Spinal cord (tissue), 10 donors: ENCODE results near the gene CCNK. TPM values are rescaled to one million over a fixed set of nuclear protein-coding genes. Genes with fewer than 3 reads are reported as not detected.
A peak's percentile ranks its signal among the peaks of the same experiment; 100 is the strongest.

ENCODE experiments used
- DNase-seq, 6 donors: peaks; one replicate each; pipeline versions ENCODE4 v3.0.0 to v3.0.0-alpha.2; 2013 to 2015; ENCODE audit warnings: low spot score in 6 of 6, low read depth in 4 of 6
- H3K27ac ChIP-seq: one replicate; pipeline ENCODE4 v1.5.1; 2013; ENCODE audit warnings: low read depth, low read length, control low read depth
- H3K27me3 ChIP-seq: one replicate; pipeline ENCODE4 v1.6.1; 2013; ENCODE audit warnings: low read length; ENCODE audit not compliant: control insufficient read depth, insufficient read depth
- H3K36me3 ChIP-seq: one replicate; pipeline ENCODE4 v1.6.1; 2013; ENCODE audit warnings: low read length; ENCODE audit not compliant: control insufficient read depth, insufficient read depth
- H3K4me1 ChIP-seq: one replicate; pipeline ENCODE4 v1.6.1; 2013; ENCODE audit warnings: low read length; ENCODE audit not compliant: control insufficient read depth, insufficient read depth
- H3K4me3 ChIP-seq: one replicate; pipeline ENCODE4 v1.5.1; 2013; ENCODE audit warnings: low read depth, low read length, control low read depth
- H3K9me3 ChIP-seq: one replicate; pipeline ENCODE4 v1.6.1; 2013; ENCODE audit warnings: low read length; ENCODE audit not compliant: control insufficient read depth, insufficient read depth
- WGBS: methylation state at CpG from one replicate; pipeline ENCODE4 v1.1.5; 2013; ENCODE audit warnings: missing lambda C conversion rate; ENCODE audit not compliant: insufficient coverage; 5-methylcytosine and 5-hydroxymethylcytosine counted together
- polyA plus RNA-seq, 2 donors: library from polyadenylated mRNA; unstranded; fragments of 120-200 nt; gene quantifications; one replicate each; pipeline ENCODE4 v1.2.1, GENCODE V29; 2013; ENCODE audit not compliant: insufficient read length in 2 of 2
- total RNA-seq, 2 donors: library from RNA; depleted of rRNA in 1 of 2; stranded (reverse); fragments of 120-200 nt in 1 of 2; fragments of >200 nt in 1 of 2; gene quantifications; one replicate each; pipeline versions ENCODE4 v1.2.3 to v1.2.4, GENCODE V29; 2013 to 2014
- donor health status: healthy.

CCNK gene
- total and polyA plus RNA-seq, 4 donors: 25.7 to 49.0 (median 41.4) TPM

GRCh38 chr14:99497894-99498293 is 16.7 kb downstream of the CCNK start:
- 96% methylated on average over 2 of the region's 3 CpGs for WGBS
- H3K27ac ChIP-seq: no peak overlapping the region
- H3K27me3 ChIP-seq: no peaks in the 10 kb centered on the region
- peaks cover 5% of the 10 kb centered on the region for H3K4me1 ChIP-seq
- DNase-seq: no peak
- H3K4me3 ChIP-seq: no peak overlapping the region
- H3K36me3 ChIP-seq: peaks cover 25% of the 10 kb centered on the region
- H3K9me3 ChIP-seq: no peaks in the 10 kb centered on the region

DNA sequence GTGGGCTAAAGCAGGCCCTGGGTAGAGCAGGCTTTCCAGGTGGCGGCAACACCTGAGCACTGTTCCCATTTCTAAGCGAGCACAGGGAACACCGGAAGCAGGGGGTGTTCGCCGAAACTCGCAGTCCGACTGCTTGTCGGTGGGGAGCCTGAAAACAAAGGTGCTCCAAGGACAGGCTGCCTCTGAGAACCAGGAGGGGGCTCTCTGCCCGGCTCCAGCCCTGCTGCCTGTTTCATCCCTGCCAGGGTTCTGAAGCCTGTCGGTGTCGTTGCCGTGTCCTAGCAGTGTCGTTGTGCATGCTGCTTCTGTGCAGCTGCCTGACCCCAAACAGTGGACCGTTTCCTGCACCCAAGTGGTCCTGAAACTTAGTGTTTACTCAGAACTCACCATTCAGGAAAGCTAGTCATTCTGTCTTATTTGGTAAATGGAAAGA is 21.8 kb downstream of the CCNK start:
- H3K36me3 ChIP-seq: peaks cover 53% of the 10 kb centered on the region

GRCh38 chr14:99503848-99504453 is 22.7 kb downstream of the CCNK start:
- no peak overlapping the region for H3K27ac ChIP-seq
- DNase-seq: no peak
- peaks cover 59% of the 10 kb centered on the region for H3K36me3 ChIP-seq
- H3K4me3 ChIP-seq: no peak overlapping the region
- peaks cover 8% of the 10 kb centered on the region for H3K4me1 ChIP-seq
- no peaks in the 10 kb centered on the region for H3K9me3 ChIP-seq
- H3K27me3 ChIP-seq: no peaks in the 10 kb centered on the region
- WGBS: 93% methylated on average over 3 of the region's 4 CpGs

More for the DNA sequence above, 21.8 kb downstream of the CCNK start:
- 56% methylated on average over 14 of the region's 14 CpGs for WGBS
- no peak for DNase-seq
- Histone ChIP-seq H3K27ac (no peak overlapping the region), H3K4me3 (no peak overlapping the region), H3K27me3 (no peaks in the 10 kb centered on the region), H3K4me1 (peaks cover 11% of the 10 kb centered on the region), H3K9me3 (no peaks in the 10 kb centered on the region)

DNA sequence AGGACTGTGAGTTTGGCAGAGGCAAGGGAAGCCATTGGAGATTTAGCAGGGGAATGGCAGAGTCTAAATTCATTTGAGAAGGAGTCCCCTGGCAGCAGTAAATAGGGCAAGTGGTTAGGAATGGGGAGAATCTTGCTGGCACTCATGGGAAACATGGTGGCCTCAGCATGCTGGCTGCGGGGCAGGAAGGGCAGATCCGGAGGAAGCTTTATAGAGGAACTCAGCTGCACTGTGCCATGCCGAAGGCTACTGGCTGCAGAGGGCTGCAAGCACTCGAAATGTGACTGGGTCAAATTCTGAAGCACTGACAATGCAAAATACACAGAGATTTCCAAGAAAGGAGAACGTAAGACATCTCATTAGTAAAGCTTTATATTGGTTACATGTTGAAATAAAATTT is 23.9 kb downstream of the CCNK start:
- Histone ChIP-seq H3K27me3 (no peaks in the 10 kb centered on the region), H3K4me3 (no peak overlapping the region), H3K4me1 (peaks cover 12% of the 10 kb centered on the region), H3K27ac (no peak overlapping the region), H3K9me3 (no peaks in the 10 kb centered on the region), H3K36me3 (peaks cover 68% of the 10 kb centered on the region)
- 100% methylated on average over 2 of the region's 5 CpGs for WGBS
- DNase-seq: no peak

- Histone ChIP-seq H3K36me3 (peaks cover 72% of the 10 kb centered on the region), H3K9me3 (no peaks in the 10 kb centered on the region), H3K4me1 (peaks cover 17% of the 10 kb centered on the region), H3K4me3 (no peak overlapping the region), H3K27ac (no peak overlapping the region), H3K27me3 (no peaks in the 10 kb centered on the region)
- DNase-seq: peak in 2 of 6 donors; percentile 49 to 53
- 34% methylated on average over 6 of the region's 6 CpGs for WGBS
Observed at GRCh38 chr14:99506276-99506675, 25.1 kb downstream of the CCNK start.

GRCh38 chr14:99507860-99508640 is 26.8 kb downstream of the CCNK start:
- Histone ChIP-seq H3K36me3 (peaks cover 79% of the 10 kb centered on the region), H3K27ac (no peak overlapping the region), H3K4me3 (no peak overlapping the region), H3K9me3 (no peaks in the 10 kb centered on the region), H3K27me3 (no peaks in the 10 kb centered on the region), H3K4me1 (peaks cover 30% of the 10 kb centered on the region)
- 92% methylated on average over 7 of the region's 13 CpGs for WGBS
- DNase-seq: no peak

DNA sequence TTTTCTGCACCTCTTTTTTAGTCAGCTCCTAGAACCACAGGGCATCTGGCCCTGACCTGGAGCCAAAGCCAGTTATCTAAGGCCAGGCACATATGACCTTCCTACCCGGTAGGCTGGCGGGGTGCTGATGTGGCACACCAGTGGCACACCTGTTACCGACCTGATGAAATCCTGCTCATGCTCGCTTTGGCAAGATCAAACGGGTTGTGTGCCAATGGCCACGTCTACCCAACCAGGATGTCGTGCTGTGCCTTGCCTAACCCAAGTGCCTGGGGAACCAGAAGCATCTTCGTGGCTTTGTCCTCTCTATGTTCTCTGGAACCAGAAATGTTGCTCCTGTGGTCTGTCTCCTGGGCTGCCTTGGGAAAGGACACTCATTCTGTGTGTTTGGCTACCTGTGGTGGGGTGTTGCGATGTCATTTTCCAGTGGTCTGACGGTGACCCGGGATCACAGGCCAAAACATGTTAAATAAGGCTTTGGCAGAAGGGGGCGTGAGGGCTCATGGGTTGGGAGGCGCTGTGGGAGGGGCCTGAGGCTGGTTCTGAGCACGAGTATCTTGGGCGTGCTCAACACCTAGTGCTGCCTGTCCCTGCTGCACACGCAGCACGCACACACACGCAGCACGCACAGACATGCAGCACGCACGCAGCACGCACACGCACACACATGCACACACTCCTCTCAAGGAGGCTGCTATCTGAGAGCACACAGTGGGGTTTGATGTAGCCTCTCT is 27.9 kb downstream of the CCNK start:
- Histone ChIP-seq H3K27ac (no peak overlapping the region), H3K4me3 (no peak overlapping the region), H3K27me3 (no peaks in the 10 kb centered on the region), H3K9me3 (no peaks in the 10 kb centered on the region), H3K4me1 (peaks cover 30% of the 10 kb centered on the region), H3K36me3 (peaks cover 84% of the 10 kb centered on the region)
- DNase-seq: no peak
- 83% methylated on average over 16 of the region's 23 CpGs for WGBS

GRCh38 chr14:99509871-99510555 is 28.8 kb downstream of the CCNK start:
- Histone ChIP-seq H3K36me3 (peaks cover 85% of the 10 kb centered on the region), H3K27me3 (no peaks in the 10 kb centered on the region), H3K4me1 (peaks cover 30% of the 10 kb centered on the region), H3K9me3 (no peaks in the 10 kb centered on the region), H3K27ac (no peak overlapping the region), H3K4me3 (no peak overlapping the region)
- WGBS: 80% methylated on average over 15 of the region's 27 CpGs
- DNase-seq: no peak

GRCh38 chr14:99510556-99511139 is 29.4 kb downstream of the CCNK start:
- no peak overlapping the region for H3K4me3 ChIP-seq
- H3K36me3 ChIP-seq: peaks cover 85% of the 10 kb centered on the region
- H3K27me3 ChIP-seq: no peaks in the 10 kb centered on the region
- WGBS: 40% methylated on average over 5 of the region's 15 CpGs
- no peaks in the 10 kb centered on the region for H3K9me3 ChIP-seq
- H3K27ac ChIP-seq: peak overlapping the region; percentile 63
- peaks cover 27% of the 10 kb centered on the region for H3K4me1 ChIP-seq
- no peak for DNase-seq
